ENCODE results near the gene DAPK1.
"Not testable (repeated sequence)": the region's sequence is repeated elsewhere in the genome, so short reads cannot be mapped to it uniquely, and the experiment has no call there.

DAPK1 gene

GRCh38 chr9:87543251-87543650, 45.6 kb downstream of the DAPK1 start:
- DNase-seq (ENCODE audit: low read depth), result no peak

DNA sequence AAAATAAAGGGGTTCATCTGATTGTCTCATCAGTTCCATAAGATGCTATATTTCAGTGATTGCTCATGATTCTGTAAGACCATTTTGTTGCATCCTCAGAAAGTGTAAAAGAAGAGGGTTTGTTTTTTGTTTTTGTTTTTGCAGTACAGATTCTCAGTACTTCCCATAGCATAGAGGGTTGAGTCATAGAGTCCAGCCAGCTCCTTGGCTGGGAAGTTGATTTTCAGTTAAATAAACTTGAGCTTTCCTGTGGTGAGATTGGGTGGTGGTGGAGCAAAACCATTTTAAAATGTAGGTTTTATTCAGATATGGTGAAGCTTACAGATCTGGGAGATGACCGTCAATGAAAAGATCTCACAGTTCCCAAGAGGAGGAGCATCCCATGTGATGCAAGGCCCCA, 48.2 kb downstream of the DAPK1 start:
- no peak for DNase-seq (ENCODE audit: low read depth)

GRCh38 chr9:87546704-87547103, 49.0 kb downstream of the DAPK1 start:
- DNase-seq (ENCODE audit: low read depth), result no peak

DNA sequence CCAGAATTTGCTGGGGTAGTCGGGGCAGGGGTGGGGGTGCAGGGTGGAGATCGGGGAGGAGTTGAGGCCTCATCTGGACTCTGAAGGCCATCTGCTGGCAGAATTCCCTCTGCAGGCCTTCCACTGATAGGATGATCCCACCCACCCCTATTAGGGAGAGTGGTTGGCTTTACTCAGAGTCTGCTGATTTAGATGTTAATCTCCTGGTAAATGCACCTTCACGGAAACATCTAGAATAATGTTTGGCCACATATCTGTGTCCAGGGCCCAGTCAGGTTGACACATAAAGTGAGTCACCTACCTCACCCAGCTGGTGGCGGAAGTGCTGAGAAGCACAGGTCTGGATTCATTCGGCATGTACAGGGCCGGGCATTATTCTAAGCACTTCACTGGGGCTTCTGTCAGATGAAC, 50.0 kb downstream of the DAPK1 start:
- no peak for DNase-seq (ENCODE audit: low read depth)

DNA sequence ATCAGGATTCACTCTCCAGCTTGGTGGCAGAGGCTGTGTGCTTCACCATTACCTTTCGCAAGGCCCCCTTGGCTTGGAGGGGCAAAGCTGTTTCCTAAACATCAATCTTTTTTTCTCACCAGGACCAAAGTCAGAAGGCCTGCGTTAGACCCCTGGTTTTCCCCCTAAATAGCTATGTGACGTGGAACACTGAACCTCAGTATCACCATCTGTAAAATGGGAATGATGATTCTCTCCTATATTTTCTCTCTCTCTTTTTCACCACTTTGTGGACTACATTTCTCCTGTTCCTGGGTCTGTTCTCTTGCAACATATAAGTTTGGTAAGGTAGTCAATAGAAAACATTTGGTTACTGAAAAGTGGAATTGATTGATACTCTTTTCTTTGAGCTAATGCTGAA, 50.5 kb downstream of the DAPK1 start:
- no peak for DNase-seq (ENCODE audit: low read depth)

GRCh38 chr9:87549088-87549487, 51.4 kb downstream of the DAPK1 start:
- not testable (repeated sequence) for DNase-seq (ENCODE audit: low read depth)

- no peak for DNase-seq (ENCODE audit: low read depth)
Measured at GRCh38 chr9:87549791-87550190, 52.1 kb downstream of the DAPK1 start.

GRCh38 chr9:87550253-87550954, 52.7 kb downstream of the DAPK1 start:
- DNase-seq (ENCODE audit: low read depth), result no peak

DNA sequence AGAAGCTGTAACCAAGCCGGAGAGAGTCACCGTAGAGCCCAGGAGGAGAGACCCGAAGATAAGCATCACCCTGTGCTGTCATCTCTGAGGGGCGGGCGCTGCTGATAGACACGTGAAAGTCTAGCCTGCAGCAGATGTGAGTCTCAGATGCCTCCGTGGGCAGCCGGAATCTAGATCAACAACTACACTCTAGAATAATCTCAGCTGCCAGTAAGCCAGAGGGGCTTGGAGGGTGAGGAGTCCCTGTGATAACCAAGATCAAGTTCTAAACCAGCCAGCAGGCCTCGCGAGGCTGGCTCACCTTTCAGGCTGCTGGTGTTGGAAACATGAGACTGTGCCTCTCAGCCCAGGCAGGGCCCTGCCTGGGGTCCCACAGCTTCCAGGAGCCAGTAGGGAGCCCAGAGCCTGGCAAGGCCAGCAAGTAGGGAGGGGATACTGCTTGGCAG, 54.1 kb downstream of the DAPK1 start:
- no peak for DNase-seq (ENCODE audit: low read depth)

GRCh38 chr9:87554171-87554910, 56.7 kb downstream of the DAPK1 start:
- no peak for DNase-seq (ENCODE audit: low read depth)

DNA sequence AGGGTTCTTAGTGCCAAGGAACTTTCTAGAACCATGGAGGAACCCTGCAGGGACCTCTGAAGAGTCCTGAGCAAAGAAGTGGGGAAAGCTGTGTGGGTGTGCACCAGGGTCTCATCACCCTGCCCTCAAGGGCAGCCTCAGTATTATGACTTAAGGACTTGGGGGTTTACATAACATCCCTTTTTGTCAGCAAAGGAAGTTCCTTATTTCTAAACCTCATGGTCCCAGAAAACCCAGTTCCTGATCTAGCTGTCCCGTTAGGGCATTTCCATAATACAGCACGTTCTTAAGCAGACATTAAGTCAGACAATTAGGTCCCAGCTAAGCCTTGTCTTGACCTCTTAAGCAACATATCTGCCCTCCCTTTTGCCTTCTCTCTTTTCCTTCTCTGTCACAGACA, 57.3 kb downstream of the DAPK1 start:
- DNase-seq (ENCODE audit: low read depth), result no peak

GRCh38 chr9:87556039-87556438, 58.4 kb downstream of the DAPK1 start:
- no peak for DNase-seq (ENCODE audit: low read depth)

- DNase-seq (ENCODE audit: low read depth), result no peak
Measured at GRCh38 chr9:87556821-87557220, 59.2 kb downstream of the DAPK1 start.

GRCh38 chr9:87557996-87558395, 60.3 kb downstream of the DAPK1 start:
- no peak for DNase-seq (ENCODE audit: low read depth)

- DNase-seq (ENCODE audit: low read depth), result no peak
Measured at GRCh38 chr9:87558606-87559190, 61.0 kb downstream of the DAPK1 start.

DNA sequence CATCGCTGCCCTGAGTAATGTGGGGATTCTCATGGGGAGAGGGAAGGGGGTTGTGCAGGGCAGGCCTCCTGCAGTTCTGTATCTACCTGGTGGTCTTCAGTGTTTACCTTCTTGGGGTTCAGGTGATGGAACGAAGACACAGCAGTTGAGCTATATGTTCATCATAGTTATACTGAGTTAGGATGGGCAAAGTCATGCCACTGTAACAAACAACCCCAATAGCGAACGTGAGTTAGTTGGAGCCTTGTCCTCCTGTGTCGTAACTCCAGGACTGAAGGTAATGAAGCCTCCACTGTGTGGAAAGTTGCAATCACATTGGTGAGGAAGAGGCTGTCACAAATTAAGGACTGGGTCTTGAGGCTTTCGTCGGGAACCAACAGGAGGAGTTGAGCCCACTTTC, 64.4 kb downstream of the DAPK1 start:
- DNase-seq (ENCODE audit: low read depth), result no peak

DNA sequence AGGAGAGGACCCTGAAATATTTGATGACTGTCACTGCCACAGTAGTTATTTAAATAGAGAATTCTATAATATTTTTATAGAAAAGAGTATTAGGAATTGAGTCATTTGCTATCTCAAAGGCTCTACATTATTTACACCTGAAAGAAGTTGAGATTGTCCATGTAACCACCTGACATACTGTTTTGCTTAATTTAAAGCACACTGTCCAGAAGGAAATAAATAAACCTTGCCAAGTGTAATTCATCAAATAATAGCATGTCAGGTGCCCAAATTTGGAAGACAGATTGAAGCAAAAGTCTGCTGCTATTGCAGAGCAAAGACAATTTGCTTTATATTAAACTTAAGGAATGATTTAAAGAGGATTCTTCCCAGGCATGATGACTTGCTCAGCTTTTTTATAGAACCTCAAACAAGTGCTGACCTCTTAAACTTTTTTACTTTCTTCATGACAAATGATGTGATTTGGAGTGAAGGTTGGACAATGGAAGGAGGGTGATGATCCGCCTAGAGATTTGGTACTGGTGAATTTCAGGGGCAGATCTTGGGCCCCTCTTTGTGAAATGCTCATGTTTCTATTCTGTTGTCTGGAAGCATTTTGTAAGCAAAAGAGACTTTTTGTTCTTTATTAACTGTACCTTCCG, 65.0 kb downstream of the DAPK1 start:
- no peak for DNase-seq (ENCODE audit: low read depth)

GRCh38 chr9:87564111-87564510, 66.4 kb downstream of the DAPK1 start:
- DNase-seq (ENCODE audit: low read depth), result no peak

DNA sequence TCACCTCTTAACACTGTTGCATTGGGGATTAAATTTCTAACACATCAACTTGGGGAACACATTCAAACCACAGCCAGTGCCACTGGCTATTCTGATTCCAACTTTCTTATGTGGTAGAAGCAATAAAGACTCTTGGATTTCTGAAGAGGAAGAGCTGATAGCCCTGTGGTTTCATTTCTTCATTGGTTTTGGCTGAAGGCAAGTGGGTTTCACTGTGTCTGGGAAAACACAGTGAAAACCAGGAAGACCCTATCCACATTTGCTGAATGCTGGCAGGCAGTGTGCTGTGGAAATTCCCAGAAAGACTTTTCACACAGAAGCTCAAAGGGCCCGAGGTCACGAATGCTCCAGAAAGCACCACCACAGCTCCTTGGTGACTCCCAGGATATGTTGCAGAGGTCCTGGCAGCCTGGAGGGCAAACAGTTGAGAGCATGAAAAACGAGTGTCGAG, 67.1 kb downstream of the DAPK1 start:
- no peak for DNase-seq (ENCODE audit: low read depth)

GRCh38 chr9:87567001-87567400, 69.3 kb downstream of the DAPK1 start:
- DNase-seq (ENCODE audit: low read depth), result no peak

DNA sequence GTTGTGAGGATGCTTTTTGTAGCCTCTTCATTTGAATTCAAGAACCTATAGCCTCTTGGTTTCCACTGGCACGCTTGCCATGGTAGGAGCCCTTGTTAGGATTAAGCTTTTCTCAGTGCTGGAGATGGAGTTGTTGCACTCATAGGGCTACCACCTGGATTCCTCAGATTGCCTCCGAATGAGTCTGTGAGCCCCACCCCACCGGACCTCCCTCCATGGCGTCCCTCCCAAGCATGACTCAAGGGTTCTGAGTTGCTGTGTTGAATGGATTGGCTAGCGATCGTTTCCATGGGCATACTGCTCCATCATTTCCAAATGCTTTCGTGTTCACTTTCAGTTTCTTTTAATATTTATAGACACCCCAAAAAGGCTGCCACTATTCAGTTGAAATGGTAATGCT, 69.9 kb downstream of the DAPK1 start:
- no peak for DNase-seq (ENCODE audit: low read depth)

GRCh38 chr9:87567983-87568382, 70.3 kb downstream of the DAPK1 start:
- no peak for DNase-seq (ENCODE audit: low read depth)

DNA sequence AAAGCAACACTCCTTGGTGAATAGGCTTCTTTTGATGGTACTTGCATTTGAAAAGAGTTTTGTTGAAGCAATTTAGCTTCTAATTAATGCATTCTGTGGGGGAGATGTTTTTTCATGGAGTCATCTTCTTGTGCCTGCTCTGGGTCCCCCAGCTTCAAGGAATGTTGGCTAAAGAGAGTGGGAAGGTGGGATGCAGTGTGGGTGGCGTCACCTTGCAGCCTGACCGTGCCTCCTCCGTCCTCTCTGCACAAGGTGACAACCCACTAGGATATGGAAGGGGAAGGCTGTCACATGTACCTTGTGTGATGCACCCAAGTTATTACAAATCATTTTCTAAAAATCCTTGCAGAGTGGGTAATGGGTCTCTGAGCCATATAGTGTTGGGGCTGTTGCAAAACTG, 70.7 kb downstream of the DAPK1 start:
- no peak for DNase-seq (ENCODE audit: low read depth)
